ENCODE results near the gene HEATR3.

The HEATR3 gene

DNA sequence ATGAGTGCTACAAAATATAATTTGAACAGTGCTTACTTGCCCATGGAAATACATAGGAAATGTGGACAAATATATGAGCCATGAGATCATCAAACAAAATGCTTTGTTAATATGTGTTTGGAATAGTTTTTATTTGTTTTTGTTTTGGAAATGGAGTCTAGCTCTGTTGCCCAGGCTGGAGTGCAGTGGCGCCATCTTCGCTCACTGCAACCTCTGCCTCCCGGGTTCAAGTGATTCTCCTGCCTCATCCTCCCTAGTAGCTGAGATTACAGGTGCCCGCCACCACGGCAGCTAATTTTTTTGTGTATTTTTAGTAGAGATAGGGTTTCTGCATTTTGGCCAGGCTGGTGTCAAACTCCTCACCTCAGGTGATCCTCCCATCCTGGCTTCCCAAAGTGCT lies 37.9 kb upstream of the HEATR3 start:
- TF ChIP-seq, protein P1, sequence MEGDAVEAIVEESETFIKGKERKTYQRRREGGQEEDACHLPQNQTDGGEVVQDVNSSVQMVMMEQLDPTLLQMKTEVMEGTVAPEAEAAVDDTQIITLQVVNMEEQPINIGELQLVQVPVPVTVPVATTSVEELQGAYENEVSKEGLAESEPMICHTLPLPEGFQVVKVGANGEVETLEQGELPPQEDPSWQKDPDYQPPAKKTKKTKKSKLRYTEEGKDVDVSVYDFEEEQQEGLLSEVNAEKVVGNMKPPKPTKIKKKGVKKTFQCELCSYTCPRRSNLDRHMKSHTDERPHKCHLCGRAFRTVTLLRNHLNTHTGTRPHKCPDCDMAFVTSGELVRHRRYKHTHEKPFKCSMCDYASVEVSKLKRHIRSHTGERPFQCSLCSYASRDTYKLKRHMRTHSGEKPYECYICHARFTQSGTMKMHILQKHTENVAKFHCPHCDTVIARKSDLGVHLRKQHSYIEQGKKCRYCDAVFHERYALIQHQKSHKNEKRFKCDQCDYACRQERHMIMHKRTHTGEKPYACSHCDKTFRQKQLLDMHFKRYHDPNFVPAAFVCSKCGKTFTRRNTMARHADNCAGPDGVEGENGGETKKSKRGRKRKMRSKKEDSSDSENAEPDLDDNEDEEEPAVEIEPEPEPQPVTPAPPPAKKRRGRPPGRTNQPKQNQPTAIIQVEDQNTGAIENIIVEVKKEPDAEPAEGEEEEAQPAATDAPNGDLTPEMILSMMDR (IDR thresholded peaks at IDR 0.05) = no peak

- TF ChIP-seq, protein P1 (IDR thresholded peaks at IDR 0.05) = no peak
These were observed 30.2 kb upstream of the HEATR3 start for GRCh38 chr16:50035468-50035992.

DNA sequence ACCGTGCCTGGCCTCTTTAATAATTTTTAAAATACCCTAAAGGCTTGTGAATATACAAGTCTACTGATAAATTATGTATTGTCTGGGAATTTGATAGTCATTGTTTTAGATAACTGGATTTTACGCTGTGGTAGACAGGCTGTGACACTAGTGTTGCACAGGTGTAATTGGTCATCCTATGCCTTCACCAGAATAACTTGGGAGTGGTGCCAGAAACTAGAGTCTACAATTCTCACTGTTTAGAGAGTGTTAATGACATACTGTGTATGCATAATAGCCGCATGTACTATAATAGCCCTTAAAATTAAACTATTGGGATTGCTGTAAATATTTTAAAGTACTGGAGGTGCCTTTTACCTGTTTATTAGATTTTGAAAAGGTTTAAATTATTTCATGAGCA lies 29.3 kb upstream of the HEATR3 start:
- TF ChIP-seq, protein P1 (IDR thresholded peaks at IDR 0.05) = no peak

DNA sequence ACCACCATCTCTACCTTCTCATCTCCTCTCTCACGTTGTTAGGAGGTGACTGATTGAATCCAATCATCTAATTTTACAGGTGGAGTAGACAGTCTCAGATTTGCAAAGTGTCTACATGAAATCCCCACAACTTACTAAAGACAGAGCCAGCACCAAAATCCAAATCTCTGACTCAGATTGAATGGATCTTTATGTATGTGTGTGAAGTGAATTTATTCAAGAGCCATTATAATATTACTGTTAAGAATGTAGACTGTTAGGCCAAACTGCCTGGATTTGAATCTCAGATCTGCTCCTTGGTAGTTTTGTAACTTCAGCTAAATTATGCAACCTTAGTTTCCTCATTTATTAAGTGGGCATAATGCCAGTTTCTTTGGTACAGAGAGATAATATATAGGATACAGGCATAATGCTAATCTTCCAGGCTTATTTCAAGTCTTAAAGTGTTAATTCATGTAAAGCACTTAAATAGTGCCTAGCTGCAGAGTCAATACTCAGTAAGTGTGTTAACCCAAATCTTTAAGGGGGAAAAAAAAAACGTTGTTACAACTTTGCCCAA lies 28.0 kb upstream of the HEATR3 start:
- TF ChIP-seq, protein P1 (IDR thresholded peaks at IDR 0.05) = no peak

DNA sequence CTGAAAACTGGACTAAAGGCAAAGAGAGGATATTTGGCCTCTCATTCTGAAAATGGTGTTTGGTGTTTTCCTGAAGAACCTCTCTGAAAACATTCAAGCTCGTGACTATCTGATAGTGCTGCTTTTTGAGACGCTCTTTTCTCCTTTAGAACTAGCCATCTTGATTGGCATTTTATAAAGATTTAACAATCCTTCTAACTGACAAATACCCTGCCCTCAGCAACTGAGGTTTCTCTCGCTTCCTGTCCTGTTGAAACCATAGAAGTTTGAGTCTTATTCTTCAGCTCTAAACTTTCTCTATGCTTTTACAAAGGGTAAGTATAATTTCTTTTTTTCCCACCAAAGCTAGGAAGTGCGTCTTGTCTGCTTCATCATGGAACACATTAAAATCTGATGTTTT lies 27.5 kb upstream of the HEATR3 start:
- TF ChIP-seq, protein P1 (IDR thresholded peaks at IDR 0.05) = no peak

- TF ChIP-seq, protein P1 (IDR thresholded peaks at IDR 0.05) = no peak
These were observed 26.8 kb upstream of the HEATR3 start for GRCh38 chr16:50038756-50039529.

DNA sequence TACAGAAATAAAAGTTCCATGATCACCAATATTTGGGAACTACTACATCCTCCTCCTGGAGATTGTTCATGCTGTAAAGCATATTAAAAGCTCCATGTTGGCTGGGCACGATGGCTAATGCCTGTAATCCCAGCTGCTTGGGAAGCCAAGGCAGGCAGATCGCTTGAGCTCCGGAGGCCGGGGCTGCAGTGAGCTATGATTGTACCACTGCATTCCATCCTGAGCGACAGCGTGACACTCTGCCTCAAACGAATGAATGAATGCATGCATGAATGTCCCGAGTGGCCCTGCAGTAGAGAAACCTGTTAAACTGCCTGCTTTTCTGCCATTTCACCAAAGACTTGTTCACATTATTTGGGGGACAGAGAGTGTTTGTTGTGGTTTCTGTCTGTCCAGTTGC lies 25.8 kb upstream of the HEATR3 start:
- TF ChIP-seq, protein P1 (IDR thresholded peaks at IDR 0.05) = no peak

Data from LNCAP (cell line).